H1 (cell line): ENCODE data around the gene CEP72. TPM values are rescaled to one million over a fixed set of nuclear protein-coding genes. Genes with fewer than 3 reads are reported as not detected.

Experiments used
- CTCF ChIA-PET: fragments of 300-600 bp; sonication (Branson Sonifier 250); formaldehyde crosslinking; loops from one replicate; lab custom pipeline; 2021; ENCODE audit not compliant: partially characterized antibody; lab: Charles Lee
- POLR2A ChIA-PET: fragments of 300-600 bp; sonication (Branson Sonifier 250); formaldehyde crosslinking; loops from one replicate; lab custom pipeline; 2021; ENCODE audit warnings: inconsistent platforms; ENCODE audit not compliant: partially characterized antibody; lab: Charles Lee
- DNase-seq, 2 experiments: peaks; one replicate each; pipeline versions ENCODE4 v3.0.0 to v3.0.0-alpha.2; 2010 to 2022; ENCODE audit warnings: low spot score in 2 of 2, low read depth in 1 of 2, mixed read lengths in 1 of 2
- FAIRE-seq: peaks from 2 replicates; lab custom pipeline; 2011; peaks lifted over from hg19 to GRCh38; lab: Jason Lieb, UNC
- H2AFZ ChIP-seq: 2 replicates; pipeline ENCODE4 v1.8.1; 2012; ENCODE audit warnings: low read length, inconsistent platforms
- H2AK5ac ChIP-seq: 2 replicates; pipeline ENCODE4 v1.6.1; 2013; ENCODE audit warnings: low read depth, low read length
- H2BK120ac ChIP-seq: replicated peaks from 2 replicates; pipeline ENCODE3; 2013; ENCODE audit warnings: low read depth, low read length, inconsistent platforms
- H2BK12ac ChIP-seq: 2 replicates; pipeline ENCODE4 v1.6.1; 2013; ENCODE audit warnings: low read depth, low read length
- H2BK15ac ChIP-seq: 2 replicates; pipeline ENCODE4 v1.6.1; 2013; ENCODE audit warnings: low read length
- H2BK20ac ChIP-seq: 2 replicates; pipeline ENCODE4 v1.6.1; 2013; ENCODE audit warnings: low read length
- H2BK5ac ChIP-seq: 2 replicates; pipeline ENCODE4 v1.6.1; 2013; ENCODE audit warnings: low read depth, low read length
- H3K14ac ChIP-seq: 2 replicates; pipeline ENCODE4 v1.6.1; 2013; ENCODE audit warnings: inconsistent platforms; ENCODE audit not compliant: insufficient read length
- H3K18ac ChIP-seq: 2 replicates; pipeline ENCODE4 v1.6.1; 2013; ENCODE audit warnings: low read length; ENCODE audit errors: extremely low read depth
- H3K23ac ChIP-seq: 2 replicates; pipeline ENCODE4 v1.6.1; 2013; ENCODE audit warnings: inconsistent platforms; ENCODE audit not compliant: insufficient read length
- H3K23me2 ChIP-seq: 2 replicates; pipeline ENCODE4 v1.6.1; 2013; ENCODE audit warnings: low read depth, low read length
- H3K27ac ChIP-seq: 2 replicates; pipeline ENCODE4 v1.6.1; 2011; ENCODE audit warnings: low read depth, low read length, inconsistent platforms
- H3K27me3 ChIP-seq, 4 experiments: replicated peaks in 1 of 4; 1 replicate in 1 of 4; 2 replicates in 3 of 4; pipeline versions ENCODE4 v1.6.1 to v1.8.1; 2011 to 2013; ENCODE audit warnings: low read length in 3 of 4, mild to moderate bottlenecking in 3 of 4, inconsistent platforms in 2 of 4, mixed read lengths in 2 of 4, moderate library complexity in 1 of 4; ENCODE audit not compliant: control insufficient read depth in 3 of 4, insufficient read depth in 3 of 4; ENCODE audit errors: extremely low read depth in 1 of 4
- H3K36me3 ChIP-seq, 4 experiments: 2 replicates each; pipeline versions ENCODE4 v1.6.1 to v1.8.1; 2011 to 2013; ENCODE audit warnings: mild to moderate bottlenecking in 4 of 4, low read length in 3 of 4, moderate library complexity in 2 of 4, control low read depth in 1 of 4, inconsistent platforms in 1 of 4; ENCODE audit not compliant: insufficient read depth in 4 of 4, control insufficient read depth in 2 of 4
- H3K4ac ChIP-seq: replicated peaks from 2 replicates; pipeline ENCODE3; 2013; ENCODE audit warnings: low read length, low read depth, mixed read lengths, inconsistent platforms; ENCODE audit not compliant: insufficient read length
- H3K4me1 ChIP-seq, 4 experiments: replicated peaks in 1 of 4; 1 replicate in 1 of 4; 2 replicates in 3 of 4; pipeline versions ENCODE4 v1.6.1 to v1.8.1; 2011 to 2013; ENCODE audit warnings: low read length in 3 of 4, inconsistent platforms in 2 of 4, mixed read lengths in 1 of 4; ENCODE audit not compliant: insufficient read depth in 4 of 4, control insufficient read depth in 3 of 4
- H3K4me2 ChIP-seq, 2 experiments: 2 replicates each; pipeline versions ENCODE4 v1.6.1 to v1.8.1; 2011 to 2013; ENCODE audit warnings: low read depth in 2 of 2, low read length in 2 of 2, control low read depth in 1 of 2, inconsistent platforms in 1 of 2, mild to moderate bottlenecking in 1 of 2; ENCODE audit not compliant: insufficient read depth in 1 of 2
- H3K4me3 ChIP-seq, 4 experiments: fragments of 200-600, 300-600 bp in 1 of 4; sonication (generic), shearing (Covaris generic), sonication (Bioruptor Twin) in 1 of 4; 2 replicates each; pipeline versions ENCODE4 v1.5.1 to v1.8.1; 2011 to 2016; ENCODE audit warnings: low read length in 4 of 4, low read depth in 3 of 4, control low read depth in 2 of 4, inconsistent platforms in 2 of 4, mild to moderate bottlenecking in 2 of 4, mixed read lengths in 1 of 4, moderate library complexity in 1 of 4; ENCODE audit not compliant: insufficient read depth in 2 of 4; ENCODE audit errors: extremely low read depth in 1 of 4
- H3K56ac ChIP-seq: replicated peaks from 2 replicates; pipeline ENCODE3; 2013; ENCODE audit warnings: low read depth, mild to moderate bottlenecking, mixed read lengths, low read length, inconsistent platforms; ENCODE audit not compliant: insufficient read length
- H3K79me1 ChIP-seq: 2 replicates; pipeline ENCODE4 v1.6.1; 2013; ENCODE audit warnings: low read depth, low read length, control low read depth
- H3K79me2 ChIP-seq, 2 experiments: 2 replicates each; pipeline versions ENCODE4 v1.6.1 to v1.8.1; 2012 to 2013; ENCODE audit warnings: low read length in 2 of 2, mild to moderate bottlenecking in 2 of 2, inconsistent platforms in 1 of 2; ENCODE audit not compliant: insufficient read depth in 2 of 2, control insufficient read depth in 1 of 2
- H3K9ac ChIP-seq, 4 experiments: replicated peaks in 1 of 4; 1 replicate in 1 of 4; 2 replicates in 3 of 4; pipeline versions ENCODE4 v1.6.1 to v1.8.1; 2011 to 2013; ENCODE audit warnings: low read depth in 3 of 4, low read length in 3 of 4, control low read depth in 2 of 4, mild to moderate bottlenecking in 2 of 4, moderate library complexity in 2 of 4, inconsistent platforms in 1 of 4; ENCODE audit errors: extremely low read depth in 1 of 4
- H3K9me3 ChIP-seq, 2 experiments: 2 replicates each; pipeline versions ENCODE4 v1.6.1 to v1.8.1; 2012 to 2013; ENCODE audit warnings: mild to moderate bottlenecking in 2 of 2, moderate library complexity in 2 of 2, control low read depth in 1 of 2, inconsistent platforms in 1 of 2, low read depth in 1 of 2, low read length in 1 of 2, mixed read lengths in 1 of 2; ENCODE audit not compliant: insufficient read depth in 2 of 2
- H4K20me1 ChIP-seq, 2 experiments: replicated peaks in 1 of 2; 2 replicates each; pipeline versions ENCODE3 to v1.8.1; 2011 to 2013; ENCODE audit warnings: inconsistent platforms in 2 of 2, low read length in 2 of 2, mild to moderate bottlenecking in 1 of 2; ENCODE audit not compliant: insufficient read depth in 2 of 2, control insufficient read depth in 1 of 2
- H4K5ac ChIP-seq: 2 replicates; pipeline ENCODE4 v1.6.1; 2013; ENCODE audit warnings: low read length, low read depth, mixed read lengths, inconsistent platforms; ENCODE audit not compliant: insufficient read length
- H4K8ac ChIP-seq: 2 replicates; pipeline ENCODE4 v1.8.0; 2013; ENCODE audit warnings: mild to moderate bottlenecking, moderate library complexity, low read length, inconsistent platforms; ENCODE audit not compliant: insufficient read depth; ENCODE audit errors: extremely low read depth
- H4K91ac ChIP-seq: replicated peaks from 2 replicates; pipeline ENCODE3; 2013; ENCODE audit warnings: low read length, mixed read lengths, inconsistent platforms; ENCODE audit not compliant: insufficient read length
- ATF3 ChIP-seq: IDR thresholded peaks from 2 replicates; pipeline ENCODE4 v1.6.1; 2011; ENCODE audit warnings: low read depth, mild to moderate bottlenecking, low read length; ENCODE audit not compliant: insufficient read depth
- CTBP2 ChIP-seq: IDR thresholded peaks from 2 replicates; pipeline ENCODE4 v1.7.0; 2011; ENCODE audit warnings: borderline replicate concordance, mild to moderate bottlenecking, moderate library complexity, mixed read lengths, low read length; ENCODE audit not compliant: insufficient read depth, insufficient read length
- EP300 ChIP-seq, 2 experiments: IDR thresholded peaks; 1 replicate in 1 of 2; 2 replicates in 1 of 2; pipeline ENCODE4 v1.6.1; 2011 to 2012; ENCODE audit warnings: low read depth in 2 of 2, low read length in 2 of 2, mild to moderate bottlenecking in 2 of 2, borderline replicate concordance in 1 of 2, inconsistent platforms in 1 of 2, moderate library complexity in 1 of 2
- GABPA ChIP-seq: IDR thresholded peaks from 2 replicates; pipeline ENCODE4 v1.6.1; 2011; ENCODE audit warnings: mild to moderate bottlenecking, low read length, moderate library complexity, borderline replicate concordance; ENCODE audit not compliant: insufficient read depth
- HDAC6 ChIP-seq: IDR thresholded peaks from one replicate; pipeline ENCODE4 v1.7.1; 2012; ENCODE audit warnings: low read depth, mild to moderate bottlenecking, inconsistent platforms, low read length, moderate library complexity
- NRF1 ChIP-seq: IDR thresholded peaks from 2 replicates; pipeline ENCODE4 v1.6.1; 2011; ENCODE audit warnings: mild to moderate bottlenecking, low read depth, low read length, improper control_type of control experiment
- POU5F1 ChIP-seq: IDR thresholded peaks from 2 replicates; pipeline ENCODE4 v1.6.1; 2011; ENCODE audit warnings: low read depth, mild to moderate bottlenecking, low read length, moderate library complexity
- SRF ChIP-seq: IDR thresholded peaks from 2 replicates; pipeline ENCODE4 v1.6.1; 2011; ENCODE audit warnings: mild to moderate bottlenecking, low read depth, low read length, moderate library complexity
- TAF1 ChIP-seq: IDR thresholded peaks from 2 replicates; pipeline ENCODE4 v1.6.1; 2011; ENCODE audit warnings: mild to moderate bottlenecking, low read depth, low read length
- TCF12 ChIP-seq: IDR thresholded peaks from 2 replicates; pipeline ENCODE4 v1.6.1; 2011; ENCODE audit warnings: low read depth, mild to moderate bottlenecking, low read length
- TEAD4 ChIP-seq: IDR thresholded peaks from 2 replicates; pipeline ENCODE4 v1.6.1; 2012; ENCODE audit warnings: low read depth, low read length, inconsistent platforms, mixed read lengths
- WGBS, 2 experiments: shearing (Covaris generic) in 1 of 2; methylation state at CpG; one replicate each; pipeline versions ENCODE4 v1.1.6 to v1.1.7; 2013 to 2015; ENCODE audit warnings: low lambda C conversion rate in 2 of 2, mixed read lengths in 2 of 2, inconsistent platforms in 1 of 2, low coverage in 1 of 2, missing lambda C conversion rate in 1 of 2; ENCODE audit not compliant: insufficient replicate concordance in 2 of 2, insufficient coverage in 1 of 2, insufficient read length in 1 of 2; ENCODE audit errors: extremely low coverage in 1 of 2, missing lambda C conversion rate in 1 of 2; 5-methylcytosine and 5-hydroxymethylcytosine counted together
- polyA plus RNA-seq, 7 experiments: library from polyadenylated mRNA; depleted of rRNA in 3 of 7; stranded (reverse) in 5 of 7; unstranded in 2 of 7; fragments of >200 nt in 5 of 7; fragments of 200-250 nt in 2 of 7; gene quantifications; 1 replicate in 5 of 7; 2 replicates in 1 of 7; 4 replicates in 1 of 7; pipeline versions ENCODE4 v1.2.1 to v1.2.3, GENCODE V29; 2011 to 2013; ENCODE audit warnings: missing spikeins in 2 of 7, mixed read lengths in 2 of 7
- total RNA-seq: library from RNA; stranded (reverse); fragmentation: NEBNext Ultra II Directional; extraction: Animal tissue kit (Norgen Biotek cat#: 25700); gene quantifications from 2 replicates; pipeline ENCODE4 v1.2.1, GENCODE V29; 2021

The CEP72 gene
- total and polyA plus RNA-seq, 2 of the 8 experiments (the other 6 are each of a cell fraction or from before 2014, with no cell fraction given) = 13.1 to 19.6 TPM

- WGBS, 2 experiments = 87% methylated on average over 27 of the region's 32 CpGs; no CpG with 5 or more reads in 1 of the 2 experiments
- Histone ChIP-seq H2BK120ac (no peak overlapping the region), H3K4me3 (no peak overlapping the region), H2BK5ac (no peak overlapping the region), H3K27ac (no peak overlapping the region), H2AK5ac (no peak overlapping the region), H3K23ac (no peak overlapping the region), H3K18ac (no peak overlapping the region), H3K9ac (no peak overlapping the region), H3K4ac (no peak overlapping the region), H2BK15ac (no peak overlapping the region), H4K5ac (no peak overlapping the region), H2BK20ac (no peak overlapping the region), H4K8ac (no peak overlapping the region), H2BK12ac (no peak overlapping the region), H3K9me3 (no peaks in the 10 kb centered on the region), H3K27me3 (peaks cover 0 to 4% (median 0%) of the 10 kb centered on the region in 4 experiments; a peak in 2 of 7 replicates), H3K4me1 (no peaks in the 10 kb centered on the region), H3K79me1 (no peaks in the 10 kb centered on the region), H4K91ac (no peak overlapping the region), H3K14ac (no peak overlapping the region), H2AFZ (no peak overlapping the region), H3K36me3 (no peaks in the 10 kb centered on the region), H4K20me1 (peaks cover 0 to 3% of the 10 kb centered on the region in 2 experiments), H3K23me2 (no peaks in the 10 kb centered on the region), H3K79me2 (no peaks in the 10 kb centered on the region), H3K4me2 (no peak overlapping the region), H3K56ac (no peak overlapping the region)
- DNase-seq (no peak), FAIRE-seq (no peak)
- POLR2A ChIA-PET = interaction anchor here (1.8 kb wide), 1 partner anchor 9 kb away, joined by 5 read pairs; the partner anchor contains the start of gene CEP72
- CTCF ChIA-PET = interaction anchor here (0.9 to 1.9 kb wide), 4 partner anchors 8 to 173 kb away, joined by 3 to 6 read pairs (median 4); partner anchors contain the start of gene CEP72
- TF ChIP-seq ATF3 (no peak), TAF1 (no peak), EP300 (IDR thresholded peaks at IDR 0.05; ENCODE audit: borderline replicate concordance in 1 of 2, low read depth in 2 of 2, low read length in 2 of 2) (no peak), TCF12 (no peak), TEAD4 (no peak), GABPA (no peak), SRF (no peak), HDAC6 (no peak), NRF1 (no peak), POU5F1 (no peak), CTBP2 (no peak)
Observed at GRCh38 chr5:603081-603998, 8.8 kb upstream of the CEP72 start.
